MM.1S (cell line): Measurements from ENCODE around the gene SLC29A3.

Source experiments
- DNase-seq: peaks from one replicate; pipeline ENCODE4 v3.0.0-alpha.2; 2015
- H2AFZ ChIP-seq: fragments of 300-600 bp; sonication (generic); 2 replicates; pipeline ENCODE4 v1.6.0; 2016; ENCODE audit warnings: antibody characterized with exemption, low read length
- H3F3A ChIP-seq: fragments of 300-600 bp; sonication (generic); 2 replicates; pipeline ENCODE4 v1.6.1; 2016; ENCODE audit warnings: mild to moderate bottlenecking, antibody characterized with exemption, low read length, moderate library complexity, mixed read lengths; ENCODE audit not compliant: insufficient read depth
- H3K27ac ChIP-seq: fragments of 300-600 bp; sonication (generic); 2 replicates; pipeline ENCODE4 v1.5.1; 2016; ENCODE audit warnings: mild to moderate bottlenecking, low read length
- H3K27me3 ChIP-seq: fragments of 300-600 bp; sonication (generic); replicated peaks from 2 replicates; pipeline ENCODE4 v1.6.0; 2016; ENCODE audit warnings: low read length; ENCODE audit not compliant: insufficient read depth
- H3K36me3 ChIP-seq: fragments of 300-600 bp; sonication (generic); replicated peaks from 2 replicates; pipeline ENCODE4 v1.6.1; 2016; ENCODE audit warnings: mild to moderate bottlenecking, low read length, mixed read lengths; ENCODE audit not compliant: insufficient read depth
- H3K4me1 ChIP-seq: fragments of 300-600 bp; sonication (generic); 2 replicates; pipeline ENCODE4 v1.6.1; 2016; ENCODE audit warnings: low read length, mixed read lengths
- H3K4me2 ChIP-seq: fragments of 300-600 bp; sonication (generic); 2 replicates; pipeline ENCODE4 v1.6.0; 2016; ENCODE audit warnings: low read depth, low read length
- H3K4me3 ChIP-seq: fragments of 300-600 bp; sonication (generic); 2 replicates; pipeline ENCODE4 v1.5.1; 2016; ENCODE audit warnings: low read length, mixed read lengths
- H3K79me2 ChIP-seq: fragments of 300-600 bp; sonication (generic); 2 replicates; pipeline ENCODE4 v1.6.1; 2016; ENCODE audit warnings: mixed run types, low read length, mixed read lengths
- H3K9ac ChIP-seq: fragments of 300-600 bp; sonication (generic); 2 replicates; pipeline ENCODE4 v1.6.1; 2016; ENCODE audit warnings: low read length, mixed read lengths
- H3K9me2 ChIP-seq: fragments of 300-600 bp; sonication (generic); replicated peaks from 2 replicates; pipeline ENCODE4 v1.6.1; 2016; ENCODE audit warnings: mild to moderate bottlenecking, low read length, mixed read lengths; ENCODE audit not compliant: insufficient read depth
- H3K9me3 ChIP-seq: fragments of 300-600 bp; sonication (generic); replicated peaks from 2 replicates; pipeline ENCODE4 v1.6.1; 2016; ENCODE audit warnings: mild to moderate bottlenecking, low read length, mixed read lengths; ENCODE audit not compliant: insufficient read depth
- H4K20me1 ChIP-seq: fragments of 300-600 bp; sonication (generic); 2 replicates; pipeline ENCODE4 v1.6.1; 2016; ENCODE audit warnings: mild to moderate bottlenecking, low read length, moderate library complexity, mixed read lengths; ENCODE audit not compliant: insufficient read depth
- CTCF ChIP-seq: fragments of 300-600 bp; sonication (generic); IDR thresholded peaks from 2 replicates; pipeline ENCODE4 v1.5.1; 2016; ENCODE audit warnings: antibody characterized with exemption, low read length, mixed read lengths
- EZH2 ChIP-seq: fragments of 300-600 bp; sonication (generic); optimal IDR thresholded peaks from 2 replicates; pipeline ENCODE3; 2017; ENCODE audit warnings: low read depth, mild to moderate bottlenecking, antibody characterized with exemption, low read length, mixed read lengths
- EZH2phosphoT487 ChIP-seq: fragments of 300-600 bp; sonication (generic); IDR thresholded peaks from 2 replicates; pipeline ENCODE4 v1.6.1; 2018; ENCODE audit warnings: antibody characterized with exemption, low read length

The SLC29A3 gene

DNA sequence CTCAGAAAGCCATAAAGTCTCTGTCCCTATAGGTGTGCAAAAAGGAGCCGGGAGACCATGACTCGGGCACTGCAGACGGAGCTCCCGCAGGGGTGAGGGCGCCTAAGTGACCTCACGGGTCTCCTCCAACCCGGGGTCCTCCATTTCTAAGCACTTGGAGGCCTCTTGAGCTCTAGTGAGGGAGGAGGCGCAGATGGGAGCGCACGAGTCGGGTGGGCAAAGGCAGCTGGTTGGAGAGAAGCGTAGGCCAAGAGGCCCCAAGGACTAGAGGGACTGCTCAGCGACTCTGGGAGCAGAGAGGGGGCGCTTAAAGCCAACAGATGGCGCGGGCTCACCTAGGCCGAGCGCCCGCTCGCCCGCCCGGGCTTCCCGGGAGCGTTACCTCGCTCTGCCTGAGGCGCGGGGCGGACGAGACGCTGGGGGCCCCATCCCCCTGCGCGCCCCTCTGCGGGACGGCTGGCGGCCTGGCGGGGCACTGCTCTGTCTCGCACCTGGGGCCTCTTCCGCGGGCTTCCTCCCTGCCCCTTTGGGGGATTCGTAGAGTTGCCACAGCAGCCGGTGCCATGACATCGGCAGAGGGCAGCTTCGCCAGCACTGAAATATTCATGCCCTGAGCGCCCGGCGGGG lies 77.1 kb downstream of the SLC29A3 start:
- DNase-seq, result no peak

DNA sequence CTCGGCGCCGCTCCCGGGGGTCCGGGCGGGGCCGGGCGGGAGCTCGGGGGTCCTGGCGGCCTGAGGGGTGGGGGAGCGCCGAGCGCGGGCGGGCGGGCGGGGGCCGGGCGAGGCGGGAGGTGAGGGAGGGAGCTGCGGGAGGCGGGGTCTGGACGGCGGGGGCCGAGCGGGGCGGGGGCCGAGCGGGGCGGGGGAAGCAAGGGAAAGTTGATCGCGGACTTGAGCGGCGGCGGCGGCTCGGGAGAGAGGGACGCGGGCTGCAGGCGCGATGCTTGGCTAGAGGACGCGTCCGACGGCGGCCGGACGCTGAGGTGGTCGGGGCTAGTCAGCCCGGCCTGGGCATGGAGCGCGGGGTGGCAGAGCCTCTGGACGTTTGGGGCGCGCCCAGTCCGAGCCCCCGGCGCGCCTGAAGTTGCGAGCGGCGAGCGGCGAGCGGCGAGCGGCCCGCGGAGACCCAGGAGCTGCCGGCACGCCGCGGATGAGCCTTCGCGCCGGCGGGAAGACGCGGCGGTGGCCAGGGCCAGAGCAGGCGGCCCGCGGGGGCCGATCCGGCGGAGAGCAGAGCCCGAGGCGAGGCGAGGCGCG lies 77.7 kb downstream of the SLC29A3 start, which contains the start of gene CDH23:
Gene CDH23, plus strand, starts transcription at position 210 of the 585 bp plus-strand sequence. CDS start 42,912 bp downstream, outside the sequence.
- TF ChIP-seq CTCF, result no peak
- no peak for TF ChIP-seq EZH2
- TF ChIP-seq EZH2phosphoT487, result no peak
- Histone ChIP-seq H2AFZ (no peak within 1 kb of the TSS), H3K27ac (no peak within 1 kb of the TSS), H4K20me1 (no peaks in the 10 kb centered on the region), H3K4me3 (no peak within 1 kb of the TSS), H3K27me3 (peaks cover 89% of the 10 kb centered on the region), H3K4me2 (peak within 1 kb of the TSS; percentile 59), H3K36me3 (no peaks in the 10 kb centered on the region), H3K9me3 (no peaks in the 10 kb centered on the region), H3K4me1 (no peaks in the 10 kb centered on the region), H3K79me2 (no peaks in the 10 kb centered on the region), H3K9me2 (no peaks in the 10 kb centered on the region), H3K9ac (no peak within 1 kb of the TSS), H3F3A (no peaks in the 10 kb centered on the region)
- no peak for DNase-seq

More for the DNA sequence above, 77.1 kb downstream of the SLC29A3 start:
- Histone ChIP-seq H3K9me2 (no peaks in the 10 kb centered on the region), H3K27ac (no peak overlapping the region), H3K27me3 (peaks cover 90% of the 10 kb centered on the region), H3K36me3 (no peaks in the 10 kb centered on the region), H3K4me3 (no peak overlapping the region), H3K4me2 (peak overlapping the region; percentile 27; the same call in 1 of the 2 replicates), H2AFZ (no peak overlapping the region), H4K20me1 (no peaks in the 10 kb centered on the region), H3F3A (no peaks in the 10 kb centered on the region), H3K79me2 (no peaks in the 10 kb centered on the region), H3K9me3 (no peaks in the 10 kb centered on the region), H3K4me1 (no peaks in the 10 kb centered on the region), H3K9ac (no peak overlapping the region)
- TF ChIP-seq CTCF (no peak), EZH2phosphoT487 (no peak), EZH2 (no peak)

GRCh38 chr10:71397296-71398212 lies 78.5 kb downstream of the SLC29A3 start:
- no peaks in the 10 kb centered on the region for H3K9me3 ChIP-seq
- no peaks in the 10 kb centered on the region for H4K20me1 ChIP-seq
- no peaks in the 10 kb centered on the region for H3F3A ChIP-seq
- no peaks in the 10 kb centered on the region for H3K4me1 ChIP-seq
- TF ChIP-seq CTCF (no peak), EZH2 (no peak), EZH2phosphoT487 (no peak; the same call in 1 of the 2 replicates)
- no peak overlapping the region for H3K9ac ChIP-seq
- no peak for DNase-seq
- H3K36me3 ChIP-seq, result no peaks in the 10 kb centered on the region
- H3K79me2 ChIP-seq, result no peaks in the 10 kb centered on the region
- no peak overlapping the region for H3K4me3 ChIP-seq
- peaks cover 89% of the 10 kb centered on the region for H3K27me3 ChIP-seq
- no peak overlapping the region for H2AFZ ChIP-seq
- no peaks in the 10 kb centered on the region for H3K9me2 ChIP-seq
- no peak overlapping the region for H3K27ac ChIP-seq
- peak overlapping the region; percentile 59 for H3K4me2 ChIP-seq
